Epithelial cell of esophagus (primary cell): ENCODE measurements around the gene TLR7.

Source experiments
- DNase-seq: peaks from one replicate; pipeline ENCODE4 v3.0.0; 2010; ENCODE audit warnings: low read depth
- H3K4me3 ChIP-seq: 2 replicates; pipeline ENCODE4 v1.5.1; 2011; ENCODE audit warnings: mild to moderate bottlenecking, low read length, control low read depth
- CTCF ChIP-seq: IDR thresholded peaks from 2 replicates; pipeline ENCODE4 v1.5.1; 2011; ENCODE audit warnings: low read depth, mild to moderate bottlenecking, low read length, control low read depth, inconsistent platforms; ENCODE audit not compliant: insufficient read depth; ENCODE audit errors: missing control alignments

Gene TLR7

GRCh38 chrX:12872741-12873140 is 5.9 kb downstream of the TLR7 start:
- no peak overlapping the region for H3K4me3 ChIP-seq
- DNase-seq: no peak
- TF ChIP-seq CTCF: no peak

GRCh38 chrX:12874581-12874980 is 7.7 kb downstream of the TLR7 start:
- no peak for TF ChIP-seq CTCF
- H3K4me3 ChIP-seq: no peak overlapping the region
- DNase-seq: no peak

GRCh38 chrX:12877386-12877785 is 10.5 kb downstream of the TLR7 start:
- no peak overlapping the region for H3K4me3 ChIP-seq
- no peak for TF ChIP-seq CTCF
- no peak for DNase-seq

GRCh38 chrX:12878536-12878935 is 11.7 kb downstream of the TLR7 start:
- no peak overlapping the region for H3K4me3 ChIP-seq
- no peak for TF ChIP-seq CTCF
- DNase-seq: peak; percentile 27

GRCh38 chrX:12881914-12882313 is 15.0 kb downstream of the TLR7 start:
- TF ChIP-seq CTCF: no peak
- no peak for DNase-seq
- H3K4me3 ChIP-seq: no peak overlapping the region

GRCh38 chrX:12885508-12885907 is 18.6 kb downstream of the TLR7 start:
- H3K4me3 ChIP-seq: no peak overlapping the region
- no peak for TF ChIP-seq CTCF
- DNase-seq: no peak

GRCh38 chrX:12886545-12886944 is 19.7 kb downstream of the TLR7 start:
- H3K4me3 ChIP-seq: no peak overlapping the region
- DNase-seq: no peak
- no peak for TF ChIP-seq CTCF
